ENCODE data around the gene VPS37D.

DNA sequence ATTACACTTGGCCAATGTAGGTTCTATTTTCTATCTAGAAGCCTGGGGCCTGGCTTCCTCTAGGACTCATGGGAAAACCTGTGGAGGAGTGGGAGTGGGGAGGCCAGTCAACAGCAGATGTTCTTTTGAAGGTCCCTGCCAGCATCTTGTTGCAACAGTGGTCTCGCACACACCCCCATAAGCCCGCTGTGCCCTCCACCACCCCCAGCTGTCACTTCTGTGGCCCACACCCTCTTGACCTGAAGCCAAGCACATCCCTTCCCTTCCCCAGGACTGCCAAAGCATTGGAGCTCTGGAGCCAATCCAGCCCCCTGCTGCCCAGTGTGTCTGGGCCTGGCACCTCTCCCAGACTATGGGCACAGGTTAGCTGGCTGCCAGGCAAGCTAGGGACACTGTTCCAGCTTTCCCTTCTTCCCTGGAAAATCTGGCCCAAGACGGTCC, 53.8 kb downstream of the VPS37D start:
- TF ChIP-seq CTCF (IDR thresholded peaks at IDR 0.05) (no peak), REST (IDR thresholded peaks at IDR 0.05; ENCODE audit: insufficient read depth in 1 of 2, low read depth in 2 of 2, low read length in 1 of 2) (no peak), POLR2AphosphoS5 (IDR thresholded peaks at IDR 0.05; ENCODE audit: low read depth, low read length) (no peak), TCF7L2 (IDR thresholded peaks at IDR 0.05; ENCODE audit: low read depth, low read length) (no peak; the same call in 1 of the 2 replicates)
